Fibroblast of lung (primary cell): ENCODE data around the gene TMEM203.

ENCODE experiments used
- EZH2 ChIP-seq: IDR thresholded peaks from 2 replicates; pipeline ENCODE4 v1.5.1; 2012; ENCODE audit warnings: low read length, control low read depth, mild to moderate bottlenecking; ENCODE audit errors: missing control alignments
- TF ChIP-seq, protein P1 (sequence below), 2 donors: IDR thresholded peaks in 1 of 2; conservative IDR thresholded peaks in 1 of 2; 1 replicate in 1 of 2; 2 replicates in 1 of 2; pipeline ENCODE4 v1.5.1; 2011 to 2012; ENCODE audit warnings: low read length in 2 of 2, control low read depth in 1 of 2, inconsistent platforms in 1 of 2, low read depth in 1 of 2, mild to moderate bottlenecking in 1 of 2

DNA sequence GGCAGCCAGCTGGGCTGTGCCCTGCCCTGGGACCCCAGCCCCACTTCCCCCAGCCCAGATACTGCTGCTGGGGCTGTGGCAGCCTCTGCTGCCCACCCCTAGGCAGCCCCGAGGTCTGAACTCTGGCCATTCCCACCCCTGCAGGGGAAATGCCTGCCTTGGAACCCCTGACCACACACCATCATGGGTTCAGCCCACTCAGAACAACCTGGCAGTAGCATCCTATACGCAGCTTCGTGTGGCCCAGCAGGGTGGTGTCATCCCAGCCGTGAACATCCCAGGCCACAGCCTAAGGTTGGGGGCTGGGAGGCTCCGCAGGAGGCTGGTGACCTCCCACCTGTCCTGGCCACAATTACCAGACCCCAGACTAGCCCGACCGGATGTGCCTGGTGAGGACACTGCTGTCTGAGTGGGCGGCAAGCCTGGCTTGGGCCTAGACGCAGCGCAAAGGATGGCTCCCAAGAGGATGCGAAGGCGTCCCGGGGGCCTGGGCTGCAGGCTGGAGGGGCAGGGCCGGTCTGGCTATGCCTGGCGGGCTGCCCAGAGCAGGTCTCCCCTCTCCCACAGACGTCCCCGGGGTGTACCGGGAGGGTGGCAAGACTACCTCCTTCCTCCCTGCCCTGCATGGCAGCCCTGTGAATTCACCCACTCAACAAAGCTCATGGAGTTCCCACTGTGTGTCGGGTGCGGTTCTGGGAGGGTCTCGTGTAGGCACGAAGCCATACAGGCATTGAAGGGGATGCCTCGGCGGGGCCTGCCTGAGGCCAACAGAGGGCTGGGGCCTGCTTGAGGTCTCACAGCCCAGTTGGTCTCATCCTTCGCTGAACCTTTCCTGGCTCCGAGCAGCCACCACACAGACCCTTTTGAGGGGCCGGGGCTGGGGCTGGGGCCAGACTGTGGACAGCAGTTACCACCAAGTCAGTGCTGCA, 23.8 kb upstream of the TMEM203 start:
- TF ChIP-seq, protein P1, sequence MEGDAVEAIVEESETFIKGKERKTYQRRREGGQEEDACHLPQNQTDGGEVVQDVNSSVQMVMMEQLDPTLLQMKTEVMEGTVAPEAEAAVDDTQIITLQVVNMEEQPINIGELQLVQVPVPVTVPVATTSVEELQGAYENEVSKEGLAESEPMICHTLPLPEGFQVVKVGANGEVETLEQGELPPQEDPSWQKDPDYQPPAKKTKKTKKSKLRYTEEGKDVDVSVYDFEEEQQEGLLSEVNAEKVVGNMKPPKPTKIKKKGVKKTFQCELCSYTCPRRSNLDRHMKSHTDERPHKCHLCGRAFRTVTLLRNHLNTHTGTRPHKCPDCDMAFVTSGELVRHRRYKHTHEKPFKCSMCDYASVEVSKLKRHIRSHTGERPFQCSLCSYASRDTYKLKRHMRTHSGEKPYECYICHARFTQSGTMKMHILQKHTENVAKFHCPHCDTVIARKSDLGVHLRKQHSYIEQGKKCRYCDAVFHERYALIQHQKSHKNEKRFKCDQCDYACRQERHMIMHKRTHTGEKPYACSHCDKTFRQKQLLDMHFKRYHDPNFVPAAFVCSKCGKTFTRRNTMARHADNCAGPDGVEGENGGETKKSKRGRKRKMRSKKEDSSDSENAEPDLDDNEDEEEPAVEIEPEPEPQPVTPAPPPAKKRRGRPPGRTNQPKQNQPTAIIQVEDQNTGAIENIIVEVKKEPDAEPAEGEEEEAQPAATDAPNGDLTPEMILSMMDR (conservative IDR thresholded peaks at IDR 0.05 in 1 of 2, IDR thresholded peaks at IDR 0.05 in 1 of 2; ENCODE audit: low read depth in 1 of 2, low read length in 2 of 2): no peak
- TF ChIP-seq EZH2: no peak
